ENCODE data around the gene SPOCK1. TPM values are rescaled to one million over a fixed set of nuclear protein-coding genes. Genes with fewer than 3 reads are reported as not detected.

Gene SPOCK1
- total and polyA plus RNA-seq, 2 of the 13 experiments (the other 11 are each of a cell fraction or from before 2014, with no cell fraction given), result 0.18 to 0.29 TPM

DNA sequence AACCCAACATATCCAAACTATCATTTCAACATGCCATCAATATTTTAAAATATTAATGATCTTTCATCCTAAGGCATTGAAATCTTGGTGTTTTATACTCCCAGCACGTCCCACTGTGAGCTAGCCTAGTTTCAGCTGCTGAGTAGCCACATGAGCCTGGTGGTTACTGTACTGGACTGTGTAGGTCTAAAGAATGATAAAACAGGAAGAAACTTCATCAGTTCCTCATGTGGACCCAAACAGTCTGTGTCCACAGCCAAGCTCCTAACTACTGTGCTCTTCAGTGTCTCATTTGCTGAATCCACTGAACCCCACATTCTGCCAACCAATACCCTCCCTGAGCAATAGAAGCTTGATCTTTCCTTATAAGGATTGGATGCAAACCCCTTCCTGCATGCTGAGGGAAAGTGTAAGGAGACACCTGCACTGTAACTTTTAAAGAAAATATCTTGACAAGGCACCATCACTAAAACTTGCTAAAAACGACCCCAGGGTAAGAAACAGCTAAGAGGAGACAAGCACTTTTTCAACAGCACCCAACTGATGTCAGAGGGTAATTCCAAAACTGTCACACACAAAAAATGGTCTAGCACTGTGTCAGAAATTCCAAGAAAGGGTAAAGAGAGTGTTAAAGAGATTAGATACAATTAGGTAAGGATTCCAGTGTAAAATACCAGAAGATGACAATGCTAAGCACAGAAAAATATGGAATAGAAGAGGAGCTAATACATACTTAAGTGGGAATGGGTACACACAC is 126.9 kb downstream of the SPOCK1 start (continued):
- TF ChIP-seq, protein P1, sequence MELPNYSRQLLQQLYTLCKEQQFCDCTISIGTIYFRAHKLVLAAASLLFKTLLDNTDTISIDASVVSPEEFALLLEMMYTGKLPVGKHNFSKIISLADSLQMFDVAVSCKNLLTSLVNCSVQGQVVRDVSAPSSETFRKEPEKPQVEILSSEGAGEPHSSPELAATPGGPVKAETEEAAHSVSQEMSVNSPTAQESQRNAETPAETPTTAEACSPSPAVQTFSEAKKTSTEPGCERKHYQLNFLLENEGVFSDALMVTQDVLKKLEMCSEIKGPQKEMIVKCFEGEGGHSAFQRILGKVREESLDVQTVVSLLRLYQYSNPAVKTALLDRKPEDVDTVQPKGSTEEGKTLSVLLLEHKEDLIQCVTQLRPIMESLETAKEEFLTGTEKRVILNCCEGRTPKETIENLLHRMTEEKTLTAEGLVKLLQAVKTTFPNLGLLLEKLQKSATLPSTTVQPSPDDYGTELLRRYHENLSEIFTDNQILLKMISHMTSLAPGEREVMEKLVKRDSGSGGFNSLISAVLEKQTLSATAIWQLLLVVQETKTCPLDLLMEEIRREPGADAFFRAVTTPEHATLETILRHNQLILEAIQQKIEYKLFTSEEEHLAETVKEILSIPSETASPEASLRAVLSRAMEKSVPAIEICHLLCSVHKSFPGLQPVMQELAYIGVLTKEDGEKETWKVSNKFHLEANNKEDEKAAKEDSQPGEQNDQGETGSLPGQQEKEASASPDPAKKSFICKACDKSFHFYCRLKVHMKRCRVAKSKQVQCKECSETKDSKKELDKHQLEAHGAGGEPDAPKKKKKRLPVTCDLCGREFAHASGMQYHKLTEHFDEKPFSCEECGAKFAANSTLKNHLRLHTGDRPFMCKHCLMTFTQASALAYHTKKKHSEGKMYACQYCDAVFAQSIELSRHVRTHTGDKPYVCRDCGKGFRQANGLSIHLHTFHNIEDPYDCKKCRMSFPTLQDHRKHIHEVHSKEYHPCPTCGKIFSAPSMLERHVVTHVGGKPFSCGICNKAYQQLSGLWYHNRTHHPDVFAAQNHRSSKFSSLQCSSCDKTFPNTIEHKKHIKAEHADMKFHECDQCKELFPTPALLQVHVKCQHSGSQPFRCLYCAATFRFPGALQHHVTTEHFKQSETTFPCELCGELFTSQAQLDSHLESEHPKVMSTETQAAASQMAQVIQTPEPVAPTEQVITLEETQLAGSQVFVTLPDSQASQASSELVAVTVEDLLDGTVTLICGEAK (IDR thresholded peaks at IDR 0.05), result no peak
- TF ChIP-seq, protein P1 (CRISPR knock-in tag; IDR thresholded peaks at IDR 0.05), result no peak
- TF ChIP-seq ZNF276 (CRISPR knock-in tag; IDR thresholded peaks at IDR 0.05; ENCODE audit: low read depth), result no peak
- TF ChIP-seq ZNF564 (CRISPR knock-in tag; IDR thresholded peaks at IDR 0.05), result no peak
- no peak for TF ChIP-seq RARG (CRISPR knock-in tag; IDR thresholded peaks at IDR 0.05; ENCODE audit: low read depth)
- TF ChIP-seq HOXA3 (CRISPR knock-in tag; IDR thresholded peaks at IDR 0.05), result no peak
